IMR-90 (cell line): ENCODE data around the gene MYO3B. TPM values are rescaled to one million over a fixed set of nuclear protein-coding genes. Genes with fewer than 3 reads are reported as not detected.
A peak's percentile ranks its signal among the peaks of the same experiment; 100 is the strongest.

ENCODE experiments used
- ATAC-seq: fragments of 200-7000 bp; cut with Tn5 transposase; 2 replicates; pipeline ENCODE4 v1.9.1; 2020; ENCODE audit warnings: low read depth, mild to moderate bottlenecking, moderate library complexity
- BruUV-seq: library from RNA; stranded (reverse); fragments of 400-500 nt; replicated peaks from 2 replicates; lab custom pipeline; 2021; lab: Mats Ljungman, UMichigan
- CTCF ChIA-PET: fragments of 300-600 bp; formaldehyde crosslinking; extraction: SDS; loops from one replicate; lab custom pipeline; 2021; ENCODE audit warnings: antibody characterized with exemption; lab: Yijun Ruan, JAX
- POLR2A ChIA-PET: fragments of 300-600 bp; sonication (Branson Sonifier 250); formaldehyde crosslinking; loops from one replicate; lab custom pipeline; 2022; ENCODE audit warnings: antibody characterized with exemption; ENCODE audit not compliant: unreplicated experiment; lab: Charles Lee
- DNase-seq: peaks from one replicate; pipeline ENCODE4 v3.0.0; 2013
- H2AFZ ChIP-seq: replicated peaks from 2 replicates; pipeline ENCODE3; 2013; ENCODE audit warnings: low read length, mild to moderate bottlenecking; ENCODE audit not compliant: poor library complexity
- H2AK5ac ChIP-seq: 2 replicates; pipeline ENCODE4 v1.6.1; 2013; ENCODE audit warnings: low read depth, low read length, inconsistent platforms
- H2AK9ac ChIP-seq: replicated peaks from 2 replicates; pipeline ENCODE3; 2013; ENCODE audit warnings: mild to moderate bottlenecking, low read depth, low read length, moderate library complexity; ENCODE audit not compliant: poor library complexity
- H2BK120ac ChIP-seq: 2 replicates; pipeline ENCODE4 v1.6.1; 2013; ENCODE audit warnings: low read depth, low read length, inconsistent platforms
- H2BK15ac ChIP-seq: 3 replicates; pipeline ENCODE4 v1.6.1; 2013; ENCODE audit warnings: low read depth, low read length, inconsistent platforms
- H2BK20ac ChIP-seq: 2 replicates; pipeline ENCODE4 v1.6.1; 2013; ENCODE audit warnings: low read depth, mild to moderate bottlenecking, inconsistent platforms, low read length, moderate library complexity
- H2BK5ac ChIP-seq: 2 replicates; pipeline ENCODE4 v1.6.1; 2013; ENCODE audit warnings: mild to moderate bottlenecking, low read depth, low read length, inconsistent platforms; ENCODE audit not compliant: poor library complexity, severe bottlenecking
- H3K14ac ChIP-seq: replicated peaks from 2 replicates; pipeline ENCODE4 v1.6.1; 2013; ENCODE audit warnings: low read depth, low read length, inconsistent platforms
- H3K18ac ChIP-seq: 2 replicates; pipeline ENCODE4 v1.6.1; 2013; ENCODE audit warnings: low read depth, low read length, control low read depth
- H3K23ac ChIP-seq: 2 replicates; pipeline ENCODE4 v1.6.1; 2013; ENCODE audit warnings: low read depth, low read length, inconsistent platforms
- H3K27ac ChIP-seq: 2 replicates; pipeline ENCODE4 v1.5.1; 2013; ENCODE audit warnings: mild to moderate bottlenecking, control low read depth, low read length; ENCODE audit not compliant: insufficient read depth
- H3K27me3 ChIP-seq: 2 replicates; pipeline ENCODE4 v1.6.1; 2013; ENCODE audit warnings: low read length; ENCODE audit not compliant: control insufficient read depth, insufficient read depth
- H3K36me3 ChIP-seq: 2 replicates; pipeline ENCODE4 v1.6.1; 2013; ENCODE audit warnings: low read length, mixed read lengths; ENCODE audit not compliant: control insufficient read depth, insufficient read depth
- H3K4ac ChIP-seq: 2 replicates; pipeline ENCODE4 v1.6.1; 2013; ENCODE audit warnings: low read depth, low read length, inconsistent platforms
- H3K4me1 ChIP-seq: 2 replicates; pipeline ENCODE4 v1.6.1; 2013; ENCODE audit warnings: low read length, mixed read lengths; ENCODE audit not compliant: control insufficient read depth, insufficient read depth
- H3K4me2 ChIP-seq: 2 replicates; pipeline ENCODE4 v1.6.1; 2013; ENCODE audit warnings: low read depth, mild to moderate bottlenecking, control low read depth, low read length, moderate library complexity
- H3K4me3 ChIP-seq: 2 replicates; pipeline ENCODE4 v1.5.1; 2013; ENCODE audit warnings: low read depth, mild to moderate bottlenecking, control low read depth, low read length, moderate library complexity; ENCODE audit not compliant: insufficient read depth
- H3K56ac ChIP-seq: 2 replicates; pipeline ENCODE4 v1.6.1; 2013; ENCODE audit warnings: low read length, inconsistent platforms; ENCODE audit not compliant: insufficient read depth; ENCODE audit errors: extremely low read depth
- H3K79me1 ChIP-seq, 2 experiments: 2 replicates each; pipeline ENCODE4 v1.6.1; 2013; ENCODE audit warnings: low read length in 2 of 2, inconsistent platforms in 1 of 2, low read depth in 1 of 2
- H3K9ac ChIP-seq: 2 replicates; pipeline ENCODE4 v1.6.1; 2013; ENCODE audit warnings: low read depth, low read length, control low read depth
- H3K9me1 ChIP-seq: 2 replicates; pipeline ENCODE4 v1.6.1; 2013; ENCODE audit warnings: low read length, inconsistent platforms; ENCODE audit not compliant: insufficient read depth
- H3K9me3 ChIP-seq: 2 replicates; pipeline ENCODE4 v1.6.1; 2013; ENCODE audit warnings: low read length; ENCODE audit not compliant: control insufficient read depth, insufficient read depth
- H4K20me1 ChIP-seq: 2 replicates; pipeline ENCODE4 v1.6.1; 2013; ENCODE audit warnings: low read length, inconsistent platforms; ENCODE audit not compliant: insufficient read depth
- H4K5ac ChIP-seq: 2 replicates; pipeline ENCODE4 v1.6.1; 2013; ENCODE audit warnings: mild to moderate bottlenecking, low read depth, low read length, control low read depth
- H4K8ac ChIP-seq, 2 experiments: 2 replicates each; pipeline ENCODE4 v1.6.1; 2013; ENCODE audit warnings: low read depth in 2 of 2, low read length in 2 of 2, control low read depth in 1 of 2, inconsistent platforms in 1 of 2
- H4K91ac ChIP-seq: 2 replicates; pipeline ENCODE4 v1.6.1; 2013; ENCODE audit warnings: low read depth, low read length, inconsistent platforms; ENCODE audit not compliant: insufficient read depth
- BHLHE40 ChIP-seq: fragments of 150-350 bp; IDR thresholded peaks from 2 replicates; pipeline ENCODE4 v1.6.1; 2016; ENCODE audit warnings: mild to moderate bottlenecking, low read depth, low read length
- CEBPB ChIP-seq: IDR thresholded peaks from 2 replicates; pipeline ENCODE4 v1.6.1; 2012; ENCODE audit warnings: low read depth, low read length, improper control_type of control experiment
- CHD1 ChIP-seq: IDR thresholded peaks from 2 replicates; pipeline ENCODE4 v1.6.1; 2012; ENCODE audit warnings: low read depth, low read length, improper control_type of control experiment
- FOS ChIP-seq: fragments of 150-350 bp; IDR thresholded peaks from 2 replicates; pipeline ENCODE4 v1.6.1; 2016; ENCODE audit warnings: low read depth, low read length
- MAFK ChIP-seq: IDR thresholded peaks from 2 replicates; pipeline ENCODE4 v1.6.1; 2012; ENCODE audit warnings: low read depth, low read length, improper control_type of control experiment
- MAZ ChIP-seq: IDR thresholded peaks from 2 replicates; pipeline ENCODE4 v1.6.1; 2012; ENCODE audit warnings: low read depth, mild to moderate bottlenecking, low read length, improper control_type of control experiment, moderate library complexity, borderline replicate concordance
- MXI1 ChIP-seq: IDR thresholded peaks from 2 replicates; pipeline ENCODE4 v1.6.1; 2012; ENCODE audit warnings: low read depth, mild to moderate bottlenecking, low read length, moderate library complexity, borderline replicate concordance
- NFE2L2 ChIP-seq: fragments of 150-350 bp; IDR thresholded peaks from 2 replicates; pipeline ENCODE4 v1.6.1; 2016; ENCODE audit warnings: low read depth, mild to moderate bottlenecking, low read length
- RAD21 ChIP-seq: IDR thresholded peaks from 2 replicates; pipeline ENCODE4 v1.6.1; 2012; ENCODE audit warnings: low read length, improper control_type of control experiment
- RCOR1 ChIP-seq: IDR thresholded peaks from 2 replicates; pipeline ENCODE4 v1.6.1; 2012; ENCODE audit warnings: mild to moderate bottlenecking, low read length, improper control_type of control experiment; ENCODE audit not compliant: insufficient replicate concordance
- RFX5 ChIP-seq: IDR thresholded peaks from 2 replicates; pipeline ENCODE4 v1.8.0; 2012; ENCODE audit warnings: low read depth, mild to moderate bottlenecking, low read length, moderate library complexity
- SMC3 ChIP-seq: fragments of 150-350 bp; IDR thresholded peaks from 2 replicates; pipeline ENCODE4 v1.6.1; 2016; ENCODE audit warnings: low read depth, mild to moderate bottlenecking, antibody characterized with exemption, low read length, moderate library complexity
- WGBS, 2 experiments: methylation state at CpG; one replicate each; pipeline versions ENCODE4 v1.1.5 to v1.1.7; 2013; ENCODE audit warnings: missing lambda C conversion rate in 2 of 2; ENCODE audit not compliant: insufficient read length in 1 of 2; ENCODE audit errors: extremely low coverage in 2 of 2; 5-methylcytosine and 5-hydroxymethylcytosine counted together
- dilution Hi-C: fragments of 300-500 bp; cut with HindIII; formaldehyde crosslinking; loops from one replicate; pipeline ENCODE4 v1.14.3; 2018; ENCODE audit warnings: low sequenced_read_pairs; ENCODE audit not compliant: unreplicated experiment
- in situ Hi-C: fragments of 300-500 bp; cut with MboI; formaldehyde crosslinking; loops from 3 replicates; pipeline ENCODE4 v1.14.3; 2019; ENCODE audit warnings: low sequenced_read_pairs, inconsistent platforms, mixed read lengths
- intact Hi-C: fragments of 100-400 bp; cut with micrococcal nuclease; formaldehyde crosslinking; loops from 2 replicates; pipeline ENCODE4 v1.10.0; 2022
- polyA plus RNA-seq, 3 experiments: library from polyadenylated mRNA; depleted of rRNA; stranded (reverse); fragments of >200 nt; gene quantifications; 2 replicates each; pipeline ENCODE4 v1.2.3, GENCODE V29; 2012; ENCODE audit warnings: low replicate concordance in 1 of 3
- total RNA-seq: library from RNA; depleted of rRNA; stranded (reverse); fragments of >200 nt; gene quantifications from 2 replicates; pipeline ENCODE4 v1.2.3, GENCODE V29; 2012
- TF ChIP-seq, protein P1 (sequence below): fragments of 150-350 bp; IDR thresholded peaks from 2 replicates; pipeline ENCODE4 v1.6.1; 2017; ENCODE audit warnings: mild to moderate bottlenecking, antibody characterized with exemption, low read length, low read depth
- TF ChIP-seq, protein P2 (sequence below): conservative IDR thresholded peaks from 2 replicates; pipeline ENCODE4 v1.5.1; 2012; ENCODE audit warnings: mild to moderate bottlenecking, low read depth, low read length, improper control_type of control experiment
- TF ChIP-seq, protein P3 (sequence below): fragments of 150-350 bp; IDR thresholded peaks from 2 replicates; pipeline ENCODE4 v1.6.1; 2016; ENCODE audit warnings: low read depth, mild to moderate bottlenecking, low read length, moderate library complexity, borderline replicate concordance

Gene MYO3B
- total and polyA plus RNA-seq, 2 of the 4 experiments (the other 2 are of a cell fraction), result 0.02 TPM; not detected in 1

DNA sequence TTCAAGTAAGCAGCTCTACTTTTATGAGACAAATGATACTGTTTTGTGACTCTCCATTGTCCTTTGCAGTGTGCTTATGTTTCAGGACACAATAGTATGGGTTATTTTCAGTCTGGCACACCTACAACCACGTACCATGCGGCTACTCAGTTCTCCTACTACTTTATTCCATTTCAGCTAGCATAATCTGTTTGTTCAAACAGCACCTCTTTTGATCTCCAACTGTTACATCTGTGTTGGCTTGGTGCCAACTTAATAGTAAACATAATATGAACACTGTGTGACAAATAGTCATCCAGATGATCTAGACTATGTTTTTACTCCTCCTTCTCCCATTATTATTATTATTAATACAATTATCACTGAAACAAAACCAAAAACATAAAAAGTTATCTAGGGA lies 40.5 kb downstream of the MYO3B start:
- Histone ChIP-seq H2AK9ac (no peak overlapping the region), H2BK20ac (no peak overlapping the region; the same call in 1 of the 2 replicates), H3K9me3 (no peaks in the 10 kb centered on the region), H3K9ac (no peak overlapping the region), H4K20me1 (no peaks in the 10 kb centered on the region), H2BK5ac (peak overlapping the region; percentile 90), H4K8ac (0 out of 4 replicates have a peak overlapping the region, but pooled peaks of 1 of the 2 experiments have one; percentile 50), H2AK5ac (no peak overlapping the region; the same call in 1 of the 2 replicates), H3K27me3 (no peaks in the 10 kb centered on the region), H2AFZ (no peak overlapping the region), H2BK15ac (peak overlapping the region; percentile 87; the same call in 1 of the 3 replicates), H3K56ac (no peak overlapping the region), H3K4me2 (no peak overlapping the region), H3K4me3 (no peak overlapping the region), H2BK120ac (peak overlapping the region; percentile 42), H3K9me1 (peaks cover 5% of the 10 kb centered on the region), H4K5ac (peak overlapping the region; percentile 1; the same call in 1 of the 2 replicates), H3K36me3 (no peaks in the 10 kb centered on the region), H3K79me1 (0 out of 4 replicates have a peak, but pooled peaks cover 0 to 3% of the 10 kb centered on the region in 2 experiments), H4K91ac (no peak overlapping the region; the same call in 1 of the 2 replicates), H3K27ac (peak overlapping the region; percentile 49; the same call in 1 of the 2 replicates), H3K18ac (peak overlapping the region; percentile 84; the same call in 1 of the 2 replicates), H3K4ac (0 out of 2 replicates have a peak overlapping the region, but pooled peaks have one; percentile 4), H3K4me1 (peaks cover 12% of the 10 kb centered on the region), H3K14ac (no peak overlapping the region; the same call in 1 of the 2 replicates), H3K23ac (no peak overlapping the region)
- intact Hi-C loops (no loop called here), dilution Hi-C loops (no loop called here), in situ Hi-C loops (no loop called here)
- BruUV-seq, result no TSS peak
- TF ChIP-seq CHD1 (no peak), MXI1 (no peak), SMC3 (no peak), RCOR1 (no peak), NFE2L2 (no peak), BHLHE40 (no peak), RAD21 (no peak), FOS (no peak), MAZ (no peak), MAFK (no peak), RFX5 (no peak), CEBPB (no peak)
- TF ChIP-seq, protein P1, sequence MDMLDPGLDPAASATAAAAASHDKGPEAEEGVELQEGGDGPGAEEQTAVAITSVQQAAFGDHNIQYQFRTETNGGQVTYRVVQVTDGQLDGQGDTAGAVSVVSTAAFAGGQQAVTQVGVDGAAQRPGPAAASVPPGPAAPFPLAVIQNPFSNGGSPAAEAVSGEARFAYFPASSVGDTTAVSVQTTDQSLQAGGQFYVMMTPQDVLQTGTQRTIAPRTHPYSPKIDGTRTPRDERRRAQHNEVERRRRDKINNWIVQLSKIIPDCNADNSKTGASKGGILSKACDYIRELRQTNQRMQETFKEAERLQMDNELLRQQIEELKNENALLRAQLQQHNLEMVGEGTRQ, result no peak
- TF ChIP-seq, protein P2, sequence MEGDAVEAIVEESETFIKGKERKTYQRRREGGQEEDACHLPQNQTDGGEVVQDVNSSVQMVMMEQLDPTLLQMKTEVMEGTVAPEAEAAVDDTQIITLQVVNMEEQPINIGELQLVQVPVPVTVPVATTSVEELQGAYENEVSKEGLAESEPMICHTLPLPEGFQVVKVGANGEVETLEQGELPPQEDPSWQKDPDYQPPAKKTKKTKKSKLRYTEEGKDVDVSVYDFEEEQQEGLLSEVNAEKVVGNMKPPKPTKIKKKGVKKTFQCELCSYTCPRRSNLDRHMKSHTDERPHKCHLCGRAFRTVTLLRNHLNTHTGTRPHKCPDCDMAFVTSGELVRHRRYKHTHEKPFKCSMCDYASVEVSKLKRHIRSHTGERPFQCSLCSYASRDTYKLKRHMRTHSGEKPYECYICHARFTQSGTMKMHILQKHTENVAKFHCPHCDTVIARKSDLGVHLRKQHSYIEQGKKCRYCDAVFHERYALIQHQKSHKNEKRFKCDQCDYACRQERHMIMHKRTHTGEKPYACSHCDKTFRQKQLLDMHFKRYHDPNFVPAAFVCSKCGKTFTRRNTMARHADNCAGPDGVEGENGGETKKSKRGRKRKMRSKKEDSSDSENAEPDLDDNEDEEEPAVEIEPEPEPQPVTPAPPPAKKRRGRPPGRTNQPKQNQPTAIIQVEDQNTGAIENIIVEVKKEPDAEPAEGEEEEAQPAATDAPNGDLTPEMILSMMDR, result no peak
- TF ChIP-seq, protein P3, sequence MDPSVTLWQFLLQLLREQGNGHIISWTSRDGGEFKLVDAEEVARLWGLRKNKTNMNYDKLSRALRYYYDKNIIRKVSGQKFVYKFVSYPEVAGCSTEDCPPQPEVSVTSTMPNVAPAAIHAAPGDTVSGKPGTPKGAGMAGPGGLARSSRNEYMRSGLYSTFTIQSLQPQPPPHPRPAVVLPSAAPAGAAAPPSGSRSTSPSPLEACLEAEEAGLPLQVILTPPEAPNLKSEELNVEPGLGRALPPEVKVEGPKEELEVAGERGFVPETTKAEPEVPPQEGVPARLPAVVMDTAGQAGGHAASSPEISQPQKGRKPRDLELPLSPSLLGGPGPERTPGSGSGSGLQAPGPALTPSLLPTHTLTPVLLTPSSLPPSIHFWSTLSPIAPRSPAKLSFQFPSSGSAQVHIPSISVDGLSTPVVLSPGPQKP, result no peak
- WGBS, 2 experiments, result no CpG with 5 or more reads among the region's 2 CpGs
- ChIA-PET POLR2A (interaction anchor here (0.6 kb wide), 1 partner anchor 755 kb away, joined by 3 read pairs; no protein-coding TSS in a partner anchor), CTCF (no interaction called here)
- DNase-seq (no peak), ATAC-seq (no peak)
